ENCODE data around the gene FRAS1.
"Not testable (repeated sequence)": the region's sequence is repeated elsewhere in the genome, so short reads cannot be mapped to it uniquely, and the experiment has no call there.

Gene FRAS1, protein sequence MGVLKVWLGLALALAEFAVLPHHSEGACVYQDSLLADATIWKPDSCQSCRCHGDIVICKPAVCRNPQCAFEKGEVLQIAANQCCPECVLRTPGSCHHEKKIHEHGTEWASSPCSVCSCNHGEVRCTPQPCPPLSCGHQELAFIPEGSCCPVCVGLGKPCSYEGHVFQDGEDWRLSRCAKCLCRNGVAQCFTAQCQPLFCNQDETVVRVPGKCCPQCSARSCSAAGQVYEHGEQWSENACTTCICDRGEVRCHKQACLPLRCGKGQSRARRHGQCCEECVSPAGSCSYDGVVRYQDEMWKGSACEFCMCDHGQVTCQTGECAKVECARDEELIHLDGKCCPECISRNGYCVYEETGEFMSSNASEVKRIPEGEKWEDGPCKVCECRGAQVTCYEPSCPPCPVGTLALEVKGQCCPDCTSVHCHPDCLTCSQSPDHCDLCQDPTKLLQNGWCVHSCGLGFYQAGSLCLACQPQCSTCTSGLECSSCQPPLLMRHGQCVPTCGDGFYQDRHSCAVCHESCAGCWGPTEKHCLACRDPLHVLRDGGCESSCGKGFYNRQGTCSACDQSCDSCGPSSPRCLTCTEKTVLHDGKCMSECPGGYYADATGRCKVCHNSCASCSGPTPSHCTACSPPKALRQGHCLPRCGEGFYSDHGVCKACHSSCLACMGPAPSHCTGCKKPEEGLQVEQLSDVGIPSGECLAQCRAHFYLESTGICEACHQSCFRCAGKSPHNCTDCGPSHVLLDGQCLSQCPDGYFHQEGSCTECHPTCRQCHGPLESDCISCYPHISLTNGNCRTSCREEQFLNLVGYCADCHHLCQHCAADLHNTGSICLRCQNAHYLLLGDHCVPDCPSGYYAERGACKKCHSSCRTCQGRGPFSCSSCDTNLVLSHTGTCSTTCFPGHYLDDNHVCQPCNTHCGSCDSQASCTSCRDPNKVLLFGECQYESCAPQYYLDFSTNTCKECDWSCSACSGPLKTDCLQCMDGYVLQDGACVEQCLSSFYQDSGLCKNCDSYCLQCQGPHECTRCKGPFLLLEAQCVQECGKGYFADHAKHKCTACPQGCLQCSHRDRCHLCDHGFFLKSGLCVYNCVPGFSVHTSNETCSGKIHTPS (N-terminal part only)

DNA sequence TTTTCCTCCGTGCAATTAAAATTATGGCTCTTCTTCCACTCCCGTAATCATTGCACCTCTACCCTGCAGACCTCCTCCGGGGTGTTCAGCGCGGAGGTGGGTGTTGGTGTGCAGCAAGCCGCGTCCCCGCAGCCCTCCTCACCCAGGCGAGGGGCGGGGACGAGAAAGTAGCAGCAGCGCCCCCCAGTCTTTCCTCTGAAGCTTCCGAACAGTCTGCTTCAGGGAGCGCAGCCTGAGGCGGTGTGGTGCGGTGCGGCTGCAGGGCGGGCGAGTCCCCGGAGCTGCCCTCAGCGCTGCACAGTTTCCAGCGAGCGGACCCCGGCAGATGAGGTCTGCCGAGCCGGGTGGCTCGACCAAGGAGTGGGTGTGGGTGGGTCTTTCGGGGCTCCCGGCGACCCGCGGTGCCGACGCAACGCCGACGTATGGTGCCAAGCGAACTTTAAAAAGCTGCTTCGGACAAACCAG is at the start of gene FRAS1:
TSS of gene FRAS1 (plus strand) at position 189 of the 465 bp plus-strand sequence. CDS start 687 bp downstream, outside the sequence.
- no peak for DNase-seq

DNA sequence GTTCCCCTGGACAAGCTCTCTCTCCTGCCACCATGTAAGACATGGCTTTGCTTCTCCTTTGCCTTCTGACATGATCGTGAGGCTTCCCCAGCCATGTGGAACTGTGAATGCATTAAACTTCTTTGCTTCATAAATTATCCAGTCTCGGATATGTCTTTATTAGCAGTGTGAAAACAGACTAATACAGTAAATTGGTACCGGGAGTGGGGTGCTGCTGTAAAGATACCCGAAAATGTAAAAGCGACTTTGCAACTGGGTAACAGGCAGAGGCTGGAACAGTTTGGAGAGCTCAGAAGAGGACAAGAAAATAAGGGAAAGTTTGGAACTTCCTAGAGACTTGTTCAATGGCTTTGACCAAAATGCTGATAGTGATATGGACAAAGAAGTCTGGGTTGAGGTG is 46.1 kb upstream of the FRAS1 start:
- not testable (repeated sequence) for DNase-seq

- DNase-seq, result no peak
Observed at GRCh38 chr4:78014889-78015886, 41.9 kb upstream of the FRAS1 start.

- DNase-seq, result no peak
Observed at GRCh38 chr4:78018271-78019049, 38.7 kb upstream of the FRAS1 start.

DNA sequence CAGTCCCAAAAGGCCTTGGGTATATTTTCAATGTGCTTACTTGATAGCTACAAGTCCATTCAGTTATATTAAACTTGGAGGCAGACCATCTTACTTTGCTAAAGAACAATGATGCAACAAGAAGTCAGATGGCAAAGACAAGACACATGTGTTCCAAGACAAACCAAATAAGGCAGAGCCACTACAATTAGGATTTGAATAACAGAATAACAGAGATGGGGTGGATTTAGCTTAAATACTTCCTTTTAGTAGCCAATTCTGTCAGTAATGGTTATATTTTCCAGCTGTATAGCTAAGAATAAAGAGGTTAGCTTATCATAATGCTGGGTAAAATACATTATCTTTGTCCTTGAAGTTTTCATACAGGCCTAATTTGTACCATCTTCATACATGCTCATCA is 37.7 kb upstream of the FRAS1 start:
- no peak for DNase-seq

GRCh38 chr4:78020677-78021076 is 36.4 kb upstream of the FRAS1 start:
- no peak for DNase-seq

DNA sequence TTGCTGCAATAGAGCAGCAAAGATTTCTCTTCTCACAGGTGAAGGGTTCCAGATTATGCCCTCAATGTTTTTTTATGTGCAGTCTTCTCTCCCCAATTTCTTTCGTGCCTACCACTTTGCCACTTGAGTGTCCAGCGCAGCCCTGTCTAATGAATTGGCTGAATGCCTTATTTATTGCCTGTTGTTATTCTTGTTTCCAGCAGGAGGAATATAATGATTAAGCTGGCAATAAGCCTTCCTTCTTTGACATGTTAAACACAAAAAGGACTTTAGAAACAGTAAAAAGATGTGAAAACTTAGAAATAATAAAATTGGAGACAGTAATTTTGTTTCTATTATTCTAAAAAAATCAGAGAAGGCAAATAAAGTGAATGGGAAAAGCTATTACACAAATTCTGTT is 34.6 kb upstream of the FRAS1 start:
- DNase-seq, result no peak

DNA sequence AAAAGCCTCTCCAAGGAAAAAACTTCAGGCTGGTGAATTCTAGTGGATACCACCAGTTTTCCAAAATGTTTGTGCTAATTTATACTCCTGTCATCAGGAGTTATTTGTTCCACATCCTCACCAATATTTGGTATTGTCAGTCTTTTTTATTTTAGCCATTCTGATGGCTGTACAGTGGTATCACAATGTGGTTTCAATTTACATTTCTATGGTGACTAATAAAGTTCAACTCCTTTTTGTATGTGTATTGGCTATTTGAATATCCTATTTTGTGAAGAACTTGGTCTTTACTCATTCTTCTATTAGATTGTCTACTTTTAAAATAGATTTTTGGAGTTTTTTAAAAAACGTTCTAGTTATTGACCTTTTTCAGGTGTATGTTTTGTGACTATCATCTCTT is 33.0 kb upstream of the FRAS1 start:
- no peak for DNase-seq

GRCh38 chr4:78024576-78025091 is 32.5 kb upstream of the FRAS1 start:
- no peak for DNase-seq

- DNase-seq, result no peak
Observed at GRCh38 chr4:78031417-78031950, 25.6 kb upstream of the FRAS1 start.

DNA sequence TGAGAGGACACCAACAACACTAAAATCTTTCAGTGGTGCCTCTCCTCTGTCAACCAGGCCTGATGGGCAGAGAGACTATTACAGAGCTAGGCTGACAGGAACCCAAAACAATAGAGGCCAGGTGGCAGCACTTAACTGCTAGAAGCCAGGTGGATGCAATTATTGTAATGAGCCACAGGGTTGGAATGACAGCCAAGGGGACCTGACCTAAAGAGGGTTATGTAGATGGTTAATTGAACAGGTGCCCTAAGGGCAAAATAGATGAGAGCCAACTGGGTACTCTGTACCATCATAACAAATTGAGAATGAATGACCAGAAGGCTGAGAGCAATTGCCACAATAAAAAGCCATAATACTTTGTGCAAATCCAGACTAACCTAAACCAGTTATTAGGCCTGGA is 24.7 kb upstream of the FRAS1 start:
- no peak for DNase-seq

DNA sequence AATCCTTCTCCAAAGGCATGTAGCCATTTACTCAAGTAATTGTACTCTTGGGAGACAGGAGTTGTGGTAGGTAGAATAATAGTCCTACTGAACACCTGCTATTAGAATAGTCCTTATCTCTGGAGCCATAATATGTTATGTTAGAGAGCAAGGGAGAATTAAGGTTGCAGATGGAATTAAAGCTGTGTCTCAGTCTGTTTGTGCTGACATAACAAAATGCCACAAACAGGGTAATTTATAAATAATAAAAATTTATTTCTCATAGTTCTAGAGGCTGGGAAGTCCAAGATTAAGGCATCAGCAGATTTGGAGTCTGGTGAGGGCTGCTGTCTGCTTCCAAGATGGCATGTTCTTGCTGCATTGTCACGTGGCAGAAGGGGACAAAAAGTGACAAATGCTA is 24.2 kb upstream of the FRAS1 start:
- no peak for DNase-seq

GRCh38 chr4:78033861-78034260 is 23.3 kb upstream of the FRAS1 start:
- no peak for DNase-seq

DNA sequence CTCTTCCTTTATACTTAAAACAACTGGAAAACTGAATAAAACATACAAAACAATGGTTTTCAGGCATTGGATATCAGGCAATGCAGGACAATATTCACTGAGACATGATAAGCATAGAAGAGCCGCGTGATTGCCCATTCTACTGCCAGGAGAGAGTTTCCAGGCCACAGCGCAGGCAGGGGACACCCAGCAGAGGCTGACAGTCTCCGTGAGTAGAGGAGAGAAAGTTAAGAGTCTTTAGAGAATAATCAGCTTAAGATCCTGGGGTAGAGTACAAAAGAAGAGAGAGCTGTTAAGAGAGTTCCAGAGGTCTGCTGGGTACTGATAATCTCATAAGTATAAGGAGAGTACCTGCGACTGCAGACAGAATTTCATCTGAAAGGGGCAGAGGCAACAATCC is 18.4 kb upstream of the FRAS1 start:
- DNase-seq, result no peak

GRCh38 chr4:78039678-78040077 is 17.4 kb upstream of the FRAS1 start:
- no peak for DNase-seq

GRCh38 chr4:78040431-78040830 is 16.7 kb upstream of the FRAS1 start:
- no peak for DNase-seq

DNA sequence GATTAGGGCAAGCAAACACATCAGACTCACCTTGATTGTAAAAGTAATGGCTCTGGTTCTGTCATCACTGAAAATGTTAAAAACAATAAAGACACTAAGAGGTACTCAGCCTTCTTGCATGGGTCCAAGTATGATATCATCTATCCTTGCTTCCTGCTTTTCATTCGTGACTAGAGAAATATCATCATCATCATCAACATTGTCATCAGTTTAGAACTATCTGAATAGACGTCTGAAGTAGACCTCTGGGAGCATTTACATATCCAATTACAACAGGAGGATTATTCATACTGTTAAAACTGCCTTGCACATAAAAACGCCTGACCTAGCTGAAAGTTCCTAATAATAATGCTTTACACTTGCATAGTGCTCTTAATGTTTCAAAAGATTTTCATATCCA is 9.8 kb upstream of the FRAS1 start:
- no peak for DNase-seq

DNA sequence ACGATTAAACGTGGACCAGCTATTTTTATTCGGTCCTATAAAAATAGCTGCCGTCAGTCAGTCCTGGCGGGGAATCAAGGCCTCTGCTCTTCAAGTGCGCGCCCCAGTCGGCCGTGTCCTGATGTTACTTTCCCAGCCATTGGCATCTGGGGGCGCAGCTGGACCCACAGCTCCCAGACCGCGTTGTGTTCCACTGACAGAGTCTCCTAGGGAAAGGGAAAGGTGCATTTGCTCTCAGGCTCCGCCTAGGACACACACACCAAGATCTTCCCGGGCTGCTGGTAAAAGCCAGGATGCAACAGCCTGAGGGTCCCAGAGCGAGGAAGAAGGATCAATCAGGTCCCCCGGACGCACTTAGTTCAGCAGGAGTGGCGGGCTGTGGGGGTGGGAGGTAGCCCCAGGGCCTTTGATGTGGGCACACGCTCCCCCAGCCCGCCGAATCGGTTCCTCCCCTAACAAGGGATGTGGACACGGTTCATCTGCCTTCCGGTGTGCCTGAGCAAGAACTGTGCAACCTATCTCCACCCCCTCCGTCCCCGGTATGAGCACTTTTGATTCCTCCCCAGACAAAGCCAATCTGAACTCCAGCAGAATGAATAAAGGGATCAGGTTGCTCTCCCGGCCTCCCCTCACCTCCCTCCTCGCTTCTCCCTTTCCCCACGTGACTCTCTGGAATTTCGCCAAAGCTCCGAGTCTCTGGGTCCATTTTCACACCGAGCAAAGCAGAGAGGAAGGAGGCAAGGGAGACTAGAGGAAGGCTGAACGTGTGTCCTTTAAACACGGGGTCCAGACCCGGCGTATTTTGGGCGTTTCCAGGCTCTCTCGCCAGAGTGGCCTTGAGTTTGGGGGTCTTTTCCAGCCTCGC is 626 bp upstream of the FRAS1 start:
- DNase-seq, result peak in 1 of 2 donors; percentile 16

Measured in CD4-positive, alpha-beta T cell treated with Interferon alpha-2 for 1 hour (primary cell).